ENCODE results near the gene SYNE1. TPM values are rescaled to one million over a fixed set of nuclear protein-coding genes. Genes with fewer than 3 reads are reported as not detected.

The SYNE1 gene
- total RNA-seq, 2 experiments from 2014 or later: 29.5 to 35.1 TPM

DNA sequence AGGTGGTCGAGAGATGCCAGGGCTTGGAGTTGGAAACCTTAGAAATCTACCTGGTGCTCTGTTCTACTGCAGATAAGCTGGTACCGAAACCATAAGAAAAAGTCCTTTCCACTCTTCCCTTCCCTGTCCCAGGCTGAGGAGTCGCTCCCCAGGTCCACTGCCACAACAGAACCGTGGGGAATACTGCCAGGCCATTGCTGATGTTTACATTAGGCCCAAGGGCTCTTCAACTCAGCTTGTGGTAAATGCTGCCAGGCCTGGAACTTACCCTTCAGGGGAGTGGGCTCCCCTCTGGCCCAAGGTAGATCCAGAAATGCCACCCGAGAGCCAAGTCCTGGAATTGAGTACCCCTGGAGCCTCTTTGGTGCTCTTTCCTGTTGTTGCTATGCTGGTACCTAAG is 441.3 kb downstream of the SYNE1 start:
- no peak overlapping the region for H3K4me3 Mint-ChIP-seq
- ATAC-seq (no peak), DNase-seq (no peak)
- H3K27me3 Mint-ChIP-seq: no peaks in the 10 kb centered on the region
- H3K27ac Mint-ChIP-seq: no peak overlapping the region
- peaks cover 12% of the 10 kb centered on the region for H3K9me3 Mint-ChIP-seq
- intact Hi-C loops (cut with micrococcal nuclease): no loop called here
- TF ChIP-seq, protein P1, sequence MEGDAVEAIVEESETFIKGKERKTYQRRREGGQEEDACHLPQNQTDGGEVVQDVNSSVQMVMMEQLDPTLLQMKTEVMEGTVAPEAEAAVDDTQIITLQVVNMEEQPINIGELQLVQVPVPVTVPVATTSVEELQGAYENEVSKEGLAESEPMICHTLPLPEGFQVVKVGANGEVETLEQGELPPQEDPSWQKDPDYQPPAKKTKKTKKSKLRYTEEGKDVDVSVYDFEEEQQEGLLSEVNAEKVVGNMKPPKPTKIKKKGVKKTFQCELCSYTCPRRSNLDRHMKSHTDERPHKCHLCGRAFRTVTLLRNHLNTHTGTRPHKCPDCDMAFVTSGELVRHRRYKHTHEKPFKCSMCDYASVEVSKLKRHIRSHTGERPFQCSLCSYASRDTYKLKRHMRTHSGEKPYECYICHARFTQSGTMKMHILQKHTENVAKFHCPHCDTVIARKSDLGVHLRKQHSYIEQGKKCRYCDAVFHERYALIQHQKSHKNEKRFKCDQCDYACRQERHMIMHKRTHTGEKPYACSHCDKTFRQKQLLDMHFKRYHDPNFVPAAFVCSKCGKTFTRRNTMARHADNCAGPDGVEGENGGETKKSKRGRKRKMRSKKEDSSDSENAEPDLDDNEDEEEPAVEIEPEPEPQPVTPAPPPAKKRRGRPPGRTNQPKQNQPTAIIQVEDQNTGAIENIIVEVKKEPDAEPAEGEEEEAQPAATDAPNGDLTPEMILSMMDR (IDR thresholded peaks at IDR 0.05): no peak
- H3K36me3 Mint-ChIP-seq (ENCODE audit: low read depth): peaks cover 35% of the 10 kb centered on the region
- CTCF ChIA-PET: interaction anchor here (1.7 kb wide), 1 partner anchor 11 kb away, joined by 4 read pairs; no protein-coding TSS in a partner anchor
- H3K4me1 Mint-ChIP-seq (ENCODE audit: low read depth): peaks cover 8% of the 10 kb centered on the region
- POLR2A ChIA-PET: no interaction called here

DNA sequence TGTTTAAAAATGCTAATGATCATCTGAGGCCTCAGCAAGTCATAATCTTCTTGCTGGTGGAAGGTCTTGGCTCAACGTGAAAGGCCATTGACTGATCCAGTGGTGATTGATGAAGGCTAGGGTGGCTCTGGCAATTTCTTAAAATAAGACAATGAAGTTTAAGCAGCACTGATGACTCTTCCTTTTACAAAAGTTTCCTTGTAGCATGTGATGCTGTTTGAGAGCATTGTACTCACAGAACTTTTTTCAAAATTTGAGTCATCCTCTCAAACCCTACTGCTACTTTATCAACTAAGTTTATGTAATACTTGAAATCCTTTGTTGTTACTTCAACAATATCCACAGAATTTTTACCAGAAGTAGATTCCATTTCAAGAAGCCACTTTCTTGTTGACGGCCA is 447.4 kb downstream of the SYNE1 start:
- H3K36me3 Mint-ChIP-seq (ENCODE audit: low read depth): peaks cover 17% of the 10 kb centered on the region

DNA sequence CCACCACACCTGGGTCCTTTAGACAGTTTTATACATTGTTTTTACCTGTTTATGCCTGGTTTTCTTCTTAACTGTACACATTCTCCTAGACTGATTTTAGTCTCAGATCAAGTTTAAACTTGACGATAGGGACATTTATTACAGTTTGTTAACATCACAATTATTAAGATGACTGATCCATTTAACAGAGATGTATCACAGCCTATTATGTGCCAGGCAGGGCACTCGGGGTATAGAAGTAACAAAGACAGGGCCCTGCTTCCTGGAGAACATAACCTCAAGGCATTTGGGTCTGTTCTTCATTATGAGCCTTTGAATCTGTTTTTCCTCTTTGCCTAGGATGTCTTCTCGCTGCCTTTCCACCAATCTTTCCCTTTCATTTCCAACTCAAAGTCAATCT is 449.2 kb downstream of the SYNE1 start:
- Mint-ChIP-seq H3K27me3 (no peaks in the 10 kb centered on the region), H3K4me1 (ENCODE audit: low read depth) (peaks cover 46% of the 10 kb centered on the region), H3K27ac (peak overlapping the region; percentile 86), H3K36me3 (ENCODE audit: low read depth) (peaks cover 13% of the 10 kb centered on the region), H3K4me3 (no peak overlapping the region), H3K9me3 (peaks cover 6% of the 10 kb centered on the region)
- no peak for DNase-seq
- intact Hi-C loops (cut with micrococcal nuclease): loop anchor here (5.0 kb wide), 2 partner anchors 114 to 486 kb away; no protein-coding TSS in a partner anchor
- TF ChIP-seq, protein P1 (IDR thresholded peaks at IDR 0.05): no peak
- ATAC-seq: no peak
- CTCF ChIA-PET: no interaction called here
- POLR2A ChIA-PET: no interaction called here

More for the DNA sequence above, 447.4 kb downstream of the SYNE1 start:
- POLR2A ChIA-PET: interaction anchor here (0.9 kb wide), 1 partner anchor 22 kb away, joined by 3 read pairs; no protein-coding TSS in a partner anchor
- intact Hi-C loops (cut with micrococcal nuclease): loop anchor here (5.0 kb wide), 2 partner anchors 113 to 487 kb away; no protein-coding TSS in a partner anchor
- DNase-seq: no peak
- H3K27ac Mint-ChIP-seq: peak overlapping the region; percentile 46
- ATAC-seq: no peak
- no peaks in the 10 kb centered on the region for H3K27me3 Mint-ChIP-seq
- H3K4me1 Mint-ChIP-seq (ENCODE audit: low read depth): peaks cover 40% of the 10 kb centered on the region
- CTCF ChIA-PET: no interaction called here
- H3K4me3 Mint-ChIP-seq: no peak overlapping the region
- peaks cover 11% of the 10 kb centered on the region for H3K9me3 Mint-ChIP-seq
- TF ChIP-seq, protein P1 (IDR thresholded peaks at IDR 0.05): no peak

DNA sequence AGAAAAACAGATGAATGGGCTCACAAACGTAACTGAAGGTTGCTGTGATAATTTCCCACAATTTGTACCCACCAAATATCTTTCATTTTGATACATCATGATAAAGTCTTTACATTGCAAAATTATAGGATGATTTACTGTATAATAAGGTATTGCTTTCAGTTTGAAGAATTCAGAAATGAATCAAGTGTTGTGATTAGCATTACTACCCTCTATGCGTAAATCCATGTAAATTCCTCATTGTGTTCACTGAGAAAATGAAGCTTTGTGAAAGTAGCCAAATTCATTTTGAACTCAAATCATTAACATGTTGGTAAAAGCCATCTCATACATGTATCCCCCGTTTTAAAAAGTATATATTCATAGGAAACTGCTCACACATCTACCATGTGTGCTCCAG is 450.3 kb downstream of the SYNE1 start:
- no peak for DNase-seq
- peak overlapping the region; percentile 42 for H3K4me3 Mint-ChIP-seq
- peaks cover 8% of the 10 kb centered on the region for H3K36me3 Mint-ChIP-seq (ENCODE audit: low read depth)
- TF ChIP-seq, protein P1 (IDR thresholded peaks at IDR 0.05): no peak
- H3K4me1 Mint-ChIP-seq (ENCODE audit: low read depth): peaks cover 58% of the 10 kb centered on the region
- ChIA-PET POLR2A (interaction anchor here (1.1 kb wide), 1 partner anchor 10 kb away, joined by 3 read pairs; no protein-coding TSS in a partner anchor), CTCF (no interaction called here)
- no peaks in the 10 kb centered on the region for H3K27me3 Mint-ChIP-seq
- ATAC-seq: no peak
- intact Hi-C loops (cut with micrococcal nuclease): loop anchor here (5.0 kb wide), 2 partner anchors 115 to 485 kb away; no protein-coding TSS in a partner anchor
- peaks cover 3% of the 10 kb centered on the region for H3K9me3 Mint-ChIP-seq
- peak overlapping the region; percentile 86 for H3K27ac Mint-ChIP-seq

DNA sequence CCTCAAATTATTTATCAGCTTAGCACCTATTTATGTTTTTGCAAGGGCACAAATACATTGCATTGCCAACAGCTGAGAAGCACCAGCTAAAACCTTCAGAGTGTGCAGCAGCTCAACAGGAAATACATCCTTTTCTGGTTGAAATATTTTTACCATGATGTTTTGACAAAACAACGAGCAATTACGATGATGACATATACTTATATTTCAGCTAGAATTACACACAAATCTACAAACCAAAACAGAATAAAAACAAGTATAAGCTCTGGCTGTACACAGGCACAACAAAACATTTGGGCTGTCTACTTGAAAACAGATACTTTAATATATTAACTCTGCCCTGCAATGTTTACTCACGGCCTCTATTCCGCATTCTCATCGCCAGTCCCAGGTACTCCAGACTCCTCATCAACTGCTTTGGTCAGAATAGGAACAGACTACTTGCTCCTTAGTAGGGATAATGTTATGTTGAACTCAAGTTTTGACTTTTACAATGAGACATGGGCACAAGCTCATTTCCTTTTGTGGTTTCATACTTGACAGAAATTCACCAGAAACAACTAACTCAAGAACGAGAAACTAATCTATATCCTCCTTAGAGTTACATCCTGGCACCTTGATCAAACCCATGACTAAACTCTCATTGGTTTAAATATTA is 452.1 kb downstream of the SYNE1 start:
- H3K4me1 Mint-ChIP-seq (ENCODE audit: low read depth): peaks cover 65% of the 10 kb centered on the region
- CTCF ChIA-PET: interaction anchor here (0.8 to 1.6 kb wide), 7 partner anchors 8 to 154 kb away, joined by 3 to 6 read pairs (median 4); no protein-coding TSS in a partner anchor
- intact Hi-C loops (cut with micrococcal nuclease): loop anchor here (1.0 to 5.0 kb wide), 3 partner anchors 15 to 483 kb away; no protein-coding TSS in a partner anchor
- DNase-seq (peak; percentile 25), ATAC-seq (peak; percentile 66)
- TF ChIP-seq, protein P1 (IDR thresholded peaks at IDR 0.05): no peak
- peak overlapping the region; percentile 76 for H3K4me3 Mint-ChIP-seq
- peaks cover 18% of the 10 kb centered on the region for H3K36me3 Mint-ChIP-seq (ENCODE audit: low read depth)
- H3K9me3 Mint-ChIP-seq: no peaks in the 10 kb centered on the region
- peak overlapping the region; percentile 95 for H3K27ac Mint-ChIP-seq
- H3K27me3 Mint-ChIP-seq: no peaks in the 10 kb centered on the region
- POLR2A ChIA-PET: interaction anchor here (0.8 to 1.9 kb wide), 7 partner anchors 10 to 733 kb away, joined by 3 to 16 read pairs (median 3); partner anchors contain the start of gene RMND1

Data from activated CD8-positive, alpha-beta T cell treated with anti-CD3 and anti-CD28 coated beads for 36 hours (primary cell).